RWPE1 (cell line): ENCODE measurements around the gene TSN.
A peak's percentile ranks its signal among the peaks of the same experiment; 100 is the strongest.

Source experiments
- CTCF ChIA-PET: fragments of 350-600 bp; sonication (Branson Sonifier 250); formaldehyde crosslinking; extraction: SDS; loops from one replicate; lab custom pipeline; 2021; lab: Yijun Ruan, JAX
- POLR2A ChIA-PET: fragments of 400-600 bp; formaldehyde crosslinking; extraction: SDS; loops from one replicate; lab custom pipeline; 2020; ENCODE audit warnings: antibody characterized with exemption; ENCODE audit not compliant: low non-redundant PET; lab: Yijun Ruan, JAX
- DNase-seq: peaks from one replicate; pipeline ENCODE4 v3.0.0; 2012; ENCODE audit warnings: low spot score
- H3K27ac ChIP-seq: fragments of 450-650 bp; 2 replicates; pipeline ENCODE4 v1.5.1; 2017
- CTCF ChIP-seq: fragments of 450-650 bp; conservative IDR thresholded peaks from 2 replicates; pipeline ENCODE4 v1.5.1; 2017; ENCODE audit warnings: low read depth, mild to moderate bottlenecking

TSN gene

GRCh38 chr2:121777699-121778058, 22.2 kb downstream of the TSN start:
- TF ChIP-seq CTCF: no peak
- CTCF ChIA-PET: interaction anchor here (0.5 kb wide), 1 partner anchor 692 kb away, joined by 3 read pairs; no protein-coding TSS in a partner anchor
- POLR2A ChIA-PET: no interaction called here
- no peak overlapping the region for H3K27ac ChIP-seq
- peak; percentile 36 for DNase-seq

GRCh38 chr2:121778741-121779487, 23.5 kb downstream of the TSN start:
- H3K27ac ChIP-seq: no peak overlapping the region
- no peak for DNase-seq
- ChIA-PET POLR2A (no interaction called here), CTCF (interaction anchor here (0.6 kb wide), 2 partner anchors 193 to 1388 kb away, joined by 3 to 4 read pairs; no protein-coding TSS in a partner anchor)
- no peak for TF ChIP-seq CTCF

- no peak for DNase-seq
- no peak overlapping the region for H3K27ac ChIP-seq
- CTCF ChIA-PET: no interaction called here
- no peak for TF ChIP-seq CTCF
- POLR2A ChIA-PET: no interaction called here
Measured at GRCh38 chr2:121783180-121783579, 27.7 kb downstream of the TSN start.

GRCh38 chr2:121788685-121789084, 33.2 kb downstream of the TSN start:
- POLR2A ChIA-PET: no interaction called here
- H3K27ac ChIP-seq: no peak overlapping the region
- no peak for DNase-seq
- TF ChIP-seq CTCF: no peak
- CTCF ChIA-PET: no interaction called here

GRCh38 chr2:121790276-121790956, 35.0 kb downstream of the TSN start:
- TF ChIP-seq CTCF: no peak
- H3K27ac ChIP-seq: no peak overlapping the region
- ChIA-PET CTCF (no interaction called here), POLR2A (no interaction called here)
- DNase-seq: peak; percentile 94

- CTCF ChIA-PET: no interaction called here
- TF ChIP-seq CTCF: no peak
Measured at GRCh38 chr2:121791290-121791689, 35.8 kb downstream of the TSN start.

More at GRCh38 chr2:121791290-121791689, 35.8 kb downstream of the TSN start:
- POLR2A ChIA-PET: no interaction called here
- no peak overlapping the region for H3K27ac ChIP-seq
- no peak for DNase-seq
